Measurements from ENCODE around the gene TTC17.

DNA sequence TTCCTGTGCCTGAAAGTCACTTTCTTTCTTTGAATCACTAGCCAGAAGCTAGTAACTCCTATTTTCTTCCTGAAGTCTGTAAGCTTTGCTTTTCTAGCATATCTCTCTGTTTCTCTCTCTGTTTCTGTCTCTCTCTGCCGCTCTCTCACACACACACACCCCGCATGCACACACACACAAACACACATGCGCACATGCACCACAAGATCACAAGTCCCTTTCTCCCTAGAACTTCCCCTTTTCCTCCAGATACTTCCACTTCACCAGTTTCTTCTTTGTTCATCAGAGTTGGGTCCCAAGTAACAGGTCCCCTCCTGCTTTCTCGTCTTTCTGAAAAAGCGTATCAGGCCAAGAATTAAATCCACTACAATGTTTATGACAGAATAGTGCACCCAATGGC, 173.3 kb downstream of the TTC17 start:
- TF ChIP-seq, protein P1, sequence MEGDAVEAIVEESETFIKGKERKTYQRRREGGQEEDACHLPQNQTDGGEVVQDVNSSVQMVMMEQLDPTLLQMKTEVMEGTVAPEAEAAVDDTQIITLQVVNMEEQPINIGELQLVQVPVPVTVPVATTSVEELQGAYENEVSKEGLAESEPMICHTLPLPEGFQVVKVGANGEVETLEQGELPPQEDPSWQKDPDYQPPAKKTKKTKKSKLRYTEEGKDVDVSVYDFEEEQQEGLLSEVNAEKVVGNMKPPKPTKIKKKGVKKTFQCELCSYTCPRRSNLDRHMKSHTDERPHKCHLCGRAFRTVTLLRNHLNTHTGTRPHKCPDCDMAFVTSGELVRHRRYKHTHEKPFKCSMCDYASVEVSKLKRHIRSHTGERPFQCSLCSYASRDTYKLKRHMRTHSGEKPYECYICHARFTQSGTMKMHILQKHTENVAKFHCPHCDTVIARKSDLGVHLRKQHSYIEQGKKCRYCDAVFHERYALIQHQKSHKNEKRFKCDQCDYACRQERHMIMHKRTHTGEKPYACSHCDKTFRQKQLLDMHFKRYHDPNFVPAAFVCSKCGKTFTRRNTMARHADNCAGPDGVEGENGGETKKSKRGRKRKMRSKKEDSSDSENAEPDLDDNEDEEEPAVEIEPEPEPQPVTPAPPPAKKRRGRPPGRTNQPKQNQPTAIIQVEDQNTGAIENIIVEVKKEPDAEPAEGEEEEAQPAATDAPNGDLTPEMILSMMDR (IDR thresholded peaks at IDR 0.05) = no peak
- TF ChIP-seq ZFX (IDR thresholded peaks at IDR 0.05; ENCODE audit: borderline replicate concordance) = no peak

Measured in 22Rv1 (cell line).